ENCODE results near the gene ARHGAP44. TPM values are rescaled to one million over a fixed set of nuclear protein-coding genes. Genes with fewer than 3 reads are reported as not detected.

The ARHGAP44 gene
- total RNA-seq, 1 donor from 2014 or later: 8.7 TPM

GRCh38 chr17:13000561-13000960, 211.3 kb downstream of the ARHGAP44 start:
- no peak overlapping the region for H3K27ac ChIP-seq
- H3K27ac Mint-ChIP-seq: no peak overlapping the region
- no peaks in the 10 kb centered on the region for H3K9me3 Mint-ChIP-seq
- H3K27me3 Mint-ChIP-seq (ENCODE audit: insufficient read depth, low read depth): peaks cover 4% of the 10 kb centered on the region
- H3K4me1 ChIP-seq: no peaks in the 10 kb centered on the region
- TF ChIP-seq CTCF (IDR thresholded peaks at IDR 0.05) (no peak), EZH2phosphoT487 (IDR thresholded peaks at IDR 0.05) (no peak), EZH2 (IDR thresholded peaks at IDR 0.05) (no peak)
- no peak overlapping the region for H2AFZ ChIP-seq (replicated peaks)
- H3K9me3 ChIP-seq (ENCODE audit: low read depth): no peaks in the 10 kb centered on the region
- no peaks in the 10 kb centered on the region for H3K4me1 Mint-ChIP-seq
- H3K27me3 ChIP-seq: no peaks in the 10 kb centered on the region
- no peaks in the 10 kb centered on the region for H4K20me1 ChIP-seq (ENCODE audit: low read depth)
- peaks cover 9% of the 10 kb centered on the region for H3K36me3 Mint-ChIP-seq
- H3K4me3 Mint-ChIP-seq: no peak overlapping the region
- DNase-seq (ENCODE audit: low spot score): no peak
- H3F3A ChIP-seq (ENCODE audit: low read depth): peaks cover 4% of the 10 kb centered on the region
- no peak overlapping the region for H3K4me3 ChIP-seq
- H3K36me3 ChIP-seq: peaks cover 3% of the 10 kb centered on the region
- H3K9ac ChIP-seq: no peak overlapping the region
- H3K79me2 ChIP-seq (ENCODE audit: low read depth): no peaks in the 10 kb centered on the region
- no peak overlapping the region for H3K4me2 ChIP-seq

GRCh38 chr17:13001991-13002615, 212.8 kb downstream of the ARHGAP44 start:
- no peak overlapping the region for H3K4me2 ChIP-seq
- peaks cover 4% of the 10 kb centered on the region for H3F3A ChIP-seq (ENCODE audit: low read depth)
- no peaks in the 10 kb centered on the region for H4K20me1 ChIP-seq (ENCODE audit: low read depth)
- Mint-ChIP-seq H3K27ac (no peak overlapping the region), H3K27me3 (ENCODE audit: insufficient read depth, low read depth) (peaks cover 4% of the 10 kb centered on the region), H3K4me3 (no peak overlapping the region), H3K9me3 (no peaks in the 10 kb centered on the region), H3K36me3 (peaks cover 9% of the 10 kb centered on the region), H3K4me1 (no peaks in the 10 kb centered on the region)
- H3K79me2 ChIP-seq (ENCODE audit: low read depth): no peaks in the 10 kb centered on the region
- no peak overlapping the region for H3K9ac ChIP-seq
- H3K4me3 ChIP-seq: no peak overlapping the region
- no peak overlapping the region for H2AFZ ChIP-seq (replicated peaks)
- no peaks in the 10 kb centered on the region for H3K4me1 ChIP-seq
- H3K9me3 ChIP-seq (ENCODE audit: low read depth): no peaks in the 10 kb centered on the region
- H3K27me3 ChIP-seq: no peaks in the 10 kb centered on the region
- no peak for TF ChIP-seq EZH2 (IDR thresholded peaks at IDR 0.05)
- TF ChIP-seq EZH2phosphoT487 (IDR thresholded peaks at IDR 0.05): no peak
- no peak for TF ChIP-seq CTCF (IDR thresholded peaks at IDR 0.05)
- DNase-seq (ENCODE audit: low spot score): no peak
- no peak overlapping the region for H3K27ac ChIP-seq
- H3K36me3 ChIP-seq: peaks cover 3% of the 10 kb centered on the region

- Histone ChIP-seq H3K79me2 (ENCODE audit: low read depth) (no peaks in the 10 kb centered on the region), H3K9ac (no peak overlapping the region), H3K27ac (no peak overlapping the region), H2AFZ (replicated peaks) (no peak overlapping the region), H3K4me2 (no peak overlapping the region), H3K9me3 (ENCODE audit: low read depth) (no peaks in the 10 kb centered on the region), H4K20me1 (ENCODE audit: low read depth) (no peaks in the 10 kb centered on the region), H3K36me3 (peaks cover 3% of the 10 kb centered on the region), H3K4me3 (no peak overlapping the region), H3K27me3 (no peaks in the 10 kb centered on the region), H3F3A (ENCODE audit: low read depth) (peaks cover 4% of the 10 kb centered on the region), H3K4me1 (no peaks in the 10 kb centered on the region)
- Mint-ChIP-seq H3K27me3 (ENCODE audit: insufficient read depth, low read depth) (peaks cover 4% of the 10 kb centered on the region), H3K36me3 (peaks cover 5% of the 10 kb centered on the region), H3K9me3 (no peaks in the 10 kb centered on the region), H3K4me3 (no peak overlapping the region), H3K4me1 (no peaks in the 10 kb centered on the region), H3K27ac (no peak overlapping the region)
- peak; percentile 87 for DNase-seq (ENCODE audit: low spot score)
- TF ChIP-seq EZH2phosphoT487 (IDR thresholded peaks at IDR 0.05) (no peak), CTCF (IDR thresholded peaks at IDR 0.05) (peak; percentile 92)
These were observed 213.6 kb downstream of the ARHGAP44 start for GRCh38 chr17:13002761-13003453.
